ENCODE results near the gene MAFF.

DNA sequence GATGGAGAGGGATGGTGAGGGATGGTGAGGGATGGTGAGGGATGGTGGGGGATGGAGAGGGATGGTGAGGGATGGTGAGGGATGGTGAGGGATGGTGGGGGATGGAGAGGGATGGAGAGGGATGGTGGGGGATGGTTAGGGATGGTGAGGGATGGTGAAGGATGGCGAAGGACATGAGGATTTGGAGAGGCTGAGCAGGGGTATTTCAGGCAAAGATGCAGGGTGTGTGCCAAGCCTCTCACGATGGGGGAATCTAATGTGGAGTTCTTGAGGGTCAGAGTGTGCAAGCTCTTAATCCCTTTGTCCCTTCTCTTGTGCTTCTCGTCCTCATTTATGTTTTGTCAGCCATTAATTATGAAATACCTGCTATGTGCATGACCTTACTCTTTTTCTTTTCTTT lies 12.7 kb upstream of the MAFF start:
- TF ChIP-seq, protein P1, sequence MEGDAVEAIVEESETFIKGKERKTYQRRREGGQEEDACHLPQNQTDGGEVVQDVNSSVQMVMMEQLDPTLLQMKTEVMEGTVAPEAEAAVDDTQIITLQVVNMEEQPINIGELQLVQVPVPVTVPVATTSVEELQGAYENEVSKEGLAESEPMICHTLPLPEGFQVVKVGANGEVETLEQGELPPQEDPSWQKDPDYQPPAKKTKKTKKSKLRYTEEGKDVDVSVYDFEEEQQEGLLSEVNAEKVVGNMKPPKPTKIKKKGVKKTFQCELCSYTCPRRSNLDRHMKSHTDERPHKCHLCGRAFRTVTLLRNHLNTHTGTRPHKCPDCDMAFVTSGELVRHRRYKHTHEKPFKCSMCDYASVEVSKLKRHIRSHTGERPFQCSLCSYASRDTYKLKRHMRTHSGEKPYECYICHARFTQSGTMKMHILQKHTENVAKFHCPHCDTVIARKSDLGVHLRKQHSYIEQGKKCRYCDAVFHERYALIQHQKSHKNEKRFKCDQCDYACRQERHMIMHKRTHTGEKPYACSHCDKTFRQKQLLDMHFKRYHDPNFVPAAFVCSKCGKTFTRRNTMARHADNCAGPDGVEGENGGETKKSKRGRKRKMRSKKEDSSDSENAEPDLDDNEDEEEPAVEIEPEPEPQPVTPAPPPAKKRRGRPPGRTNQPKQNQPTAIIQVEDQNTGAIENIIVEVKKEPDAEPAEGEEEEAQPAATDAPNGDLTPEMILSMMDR (IDR thresholded peaks at IDR 0.05), result no peak
- no peak for TF ChIP-seq POLR2A (IDR thresholded peaks at IDR 0.05)

Data from uterus (tissue), 2 donors.